ENCODE results near the gene PANX1. TPM values are rescaled to one million over a fixed set of nuclear protein-coding genes. Genes with fewer than 3 reads are reported as not detected.

PANX1 gene
- total and polyA plus RNA-seq, 2 experiments from 2014 or later = 25.1 to 58.1 TPM

DNA sequence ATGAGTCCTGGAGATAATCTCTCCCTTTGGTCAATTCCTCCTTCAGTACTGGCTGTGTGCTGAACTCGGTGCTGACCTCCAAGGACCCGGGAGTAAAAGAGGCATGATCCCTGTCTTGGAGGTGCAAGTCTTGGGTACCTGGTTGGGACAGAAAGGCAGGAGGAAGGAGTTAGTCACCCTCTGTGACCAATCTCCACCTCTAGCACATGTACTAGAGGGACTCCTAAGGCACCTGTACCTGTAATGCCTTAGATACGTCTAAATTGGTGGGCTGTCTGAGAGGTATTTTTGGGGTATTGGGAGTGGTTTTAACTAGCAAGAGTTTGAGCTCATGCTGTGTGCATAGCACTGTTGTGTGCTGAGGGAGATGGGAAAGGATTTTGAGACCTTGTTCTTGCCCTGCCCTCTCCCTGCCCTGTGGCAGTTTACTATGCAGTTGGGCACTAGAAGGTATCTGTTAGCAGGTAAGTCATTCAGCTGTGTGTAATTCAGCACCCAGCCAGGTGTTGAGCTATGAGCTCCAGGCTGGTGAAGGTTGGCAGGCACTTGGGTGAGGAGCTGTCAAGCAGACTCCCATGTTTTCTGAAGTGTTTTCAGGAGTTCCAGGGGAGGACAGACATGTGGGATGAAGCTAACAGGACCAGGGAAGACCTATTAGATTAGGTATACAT, 2.5 kb downstream of the PANX1 start:
- no peak for DNase-seq (ENCODE audit: low spot score)
- H3K27ac ChIP-seq = peak overlapping the region; percentile 84
- no peaks in the 10 kb centered on the region for H3K9me2 ChIP-seq (replicated peaks; ENCODE audit: insufficient read depth)

DNA sequence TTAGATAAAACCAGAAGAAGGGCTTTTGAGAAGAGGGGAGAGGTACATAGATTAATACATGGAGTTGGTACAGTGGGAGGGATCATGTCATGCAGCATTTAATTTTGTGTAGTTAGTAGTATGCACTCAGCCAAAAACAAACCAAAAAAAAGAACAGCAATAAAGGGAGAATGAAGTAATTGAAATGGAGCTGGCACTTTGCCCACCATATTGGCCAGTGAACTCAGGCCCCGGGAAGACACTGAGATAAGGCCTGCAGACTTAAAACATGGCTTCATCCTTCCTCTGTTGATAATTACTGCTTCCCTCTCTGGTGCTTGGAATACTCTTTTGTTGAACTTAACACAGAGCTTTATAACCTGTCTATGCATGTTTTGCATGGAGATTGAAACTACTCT, 3.1 kb downstream of the PANX1 start:
- H2AFZ ChIP-seq = no peak overlapping the region
- no peak overlapping the region for H3K4me3 ChIP-seq
- peak overlapping the region; percentile 84 for H3K27ac ChIP-seq
- peaks cover 84% of the 10 kb centered on the region for H3K79me2 ChIP-seq
- H3K36me3 ChIP-seq (replicated peaks; ENCODE audit: insufficient read depth, low read depth) = no peaks in the 10 kb centered on the region
- peak; percentile 39 for DNase-seq (ENCODE audit: low spot score)
- H3K9me3 ChIP-seq (ENCODE audit: low read depth) = no peaks in the 10 kb centered on the region
- no peaks in the 10 kb centered on the region for H3K27me3 ChIP-seq
- peaks cover 11% of the 10 kb centered on the region for H4K20me1 ChIP-seq (ENCODE audit: insufficient read depth, poor library complexity, severe bottlenecking)
- no peaks in the 10 kb centered on the region for H3K9me2 ChIP-seq (replicated peaks; ENCODE audit: insufficient read depth)
- 36% methylated on average over 1 of the region's 1 CpG for WGBS (ENCODE audit: low lambda C conversion rate, missing lambda C conversion rate)
- peaks cover 47% of the 10 kb centered on the region for H3K4me1 ChIP-seq (ENCODE audit: insufficient read depth)
- TF ChIP-seq EZH2phosphoT487 (IDR thresholded peaks at IDR 0.05; ENCODE audit: low read depth, severe bottlenecking, unreplicated experiment) = no peak
- H3K4me2 ChIP-seq = peak overlapping the region; percentile 88

More for the DNA sequence above, 2.5 kb downstream of the PANX1 start:
- TF ChIP-seq, protein P1, sequence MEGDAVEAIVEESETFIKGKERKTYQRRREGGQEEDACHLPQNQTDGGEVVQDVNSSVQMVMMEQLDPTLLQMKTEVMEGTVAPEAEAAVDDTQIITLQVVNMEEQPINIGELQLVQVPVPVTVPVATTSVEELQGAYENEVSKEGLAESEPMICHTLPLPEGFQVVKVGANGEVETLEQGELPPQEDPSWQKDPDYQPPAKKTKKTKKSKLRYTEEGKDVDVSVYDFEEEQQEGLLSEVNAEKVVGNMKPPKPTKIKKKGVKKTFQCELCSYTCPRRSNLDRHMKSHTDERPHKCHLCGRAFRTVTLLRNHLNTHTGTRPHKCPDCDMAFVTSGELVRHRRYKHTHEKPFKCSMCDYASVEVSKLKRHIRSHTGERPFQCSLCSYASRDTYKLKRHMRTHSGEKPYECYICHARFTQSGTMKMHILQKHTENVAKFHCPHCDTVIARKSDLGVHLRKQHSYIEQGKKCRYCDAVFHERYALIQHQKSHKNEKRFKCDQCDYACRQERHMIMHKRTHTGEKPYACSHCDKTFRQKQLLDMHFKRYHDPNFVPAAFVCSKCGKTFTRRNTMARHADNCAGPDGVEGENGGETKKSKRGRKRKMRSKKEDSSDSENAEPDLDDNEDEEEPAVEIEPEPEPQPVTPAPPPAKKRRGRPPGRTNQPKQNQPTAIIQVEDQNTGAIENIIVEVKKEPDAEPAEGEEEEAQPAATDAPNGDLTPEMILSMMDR (IDR thresholded peaks at IDR 0.05; ENCODE audit: poor library complexity) = no peak
- TF ChIP-seq EZH2phosphoT487 (IDR thresholded peaks at IDR 0.05; ENCODE audit: low read depth, severe bottlenecking, unreplicated experiment) (no peak), EZH2 (IDR thresholded peaks at IDR 0.05; ENCODE audit: borderline replicate concordance) (no peak)
- WGBS (ENCODE audit: low lambda C conversion rate, missing lambda C conversion rate) = 81% methylated on average over 3 of the region's 3 CpGs
- peaks cover 84% of the 10 kb centered on the region for H3K79me2 ChIP-seq
- peaks cover 11% of the 10 kb centered on the region for H4K20me1 ChIP-seq (ENCODE audit: insufficient read depth, poor library complexity, severe bottlenecking)
- no peaks in the 10 kb centered on the region for H3K9me3 ChIP-seq (ENCODE audit: low read depth)
- H2AFZ ChIP-seq = no peak overlapping the region
- H3K4me1 ChIP-seq (ENCODE audit: insufficient read depth) = peaks cover 47% of the 10 kb centered on the region
- H3K4me3 ChIP-seq = no peak overlapping the region
- no peaks in the 10 kb centered on the region for H3K27me3 ChIP-seq
- peak overlapping the region; percentile 88 for H3K4me2 ChIP-seq
- no peaks in the 10 kb centered on the region for H3K36me3 ChIP-seq (replicated peaks; ENCODE audit: insufficient read depth, low read depth)

DNA sequence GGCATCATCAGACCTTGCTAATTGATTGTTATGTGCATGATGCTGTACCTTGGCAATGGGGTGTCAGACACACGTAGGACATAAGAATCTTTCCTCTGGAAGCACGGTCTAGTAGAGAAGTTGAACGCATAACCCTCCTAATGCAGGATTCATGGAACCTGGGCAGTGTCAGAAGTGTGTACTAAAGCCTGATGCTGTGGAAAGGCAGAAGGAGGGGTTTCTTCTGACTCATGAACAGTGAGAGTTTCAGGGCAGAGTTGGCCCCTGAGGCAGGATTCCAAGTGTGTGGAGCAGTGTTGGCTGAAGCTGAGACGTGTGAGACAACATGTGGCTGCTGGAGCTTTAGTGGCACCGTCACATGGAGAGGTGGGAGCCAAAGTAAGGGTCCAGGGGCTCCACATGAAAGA, 3.5 kb downstream of the PANX1 start:
- Histone ChIP-seq H2AFZ (no peak overlapping the region), H3K9me2 (replicated peaks; ENCODE audit: insufficient read depth) (no peaks in the 10 kb centered on the region), H4K20me1 (ENCODE audit: insufficient read depth, poor library complexity, severe bottlenecking) (peaks cover 11% of the 10 kb centered on the region), H3K4me2 (peak overlapping the region; percentile 88), H3K4me3 (no peak overlapping the region), H3K27me3 (no peaks in the 10 kb centered on the region), H3K36me3 (replicated peaks; ENCODE audit: insufficient read depth, low read depth) (no peaks in the 10 kb centered on the region), H3K9me3 (ENCODE audit: low read depth) (no peaks in the 10 kb centered on the region), H3K4me1 (ENCODE audit: insufficient read depth) (peaks cover 46% of the 10 kb centered on the region), H3K79me2 (peaks cover 84% of the 10 kb centered on the region), H3K27ac (peak overlapping the region; percentile 84)
- peak; percentile 71 for DNase-seq (ENCODE audit: low spot score)
- WGBS (ENCODE audit: low lambda C conversion rate, missing lambda C conversion rate) = 51% methylated on average over 5 of the region's 5 CpGs
- TF ChIP-seq EZH2 (IDR thresholded peaks at IDR 0.05; ENCODE audit: borderline replicate concordance) = no peak
- TF ChIP-seq, protein P1 (IDR thresholded peaks at IDR 0.05; ENCODE audit: poor library complexity) = no peak
- TF ChIP-seq EZH2phosphoT487 (IDR thresholded peaks at IDR 0.05; ENCODE audit: low read depth, severe bottlenecking, unreplicated experiment) = no peak

DNA sequence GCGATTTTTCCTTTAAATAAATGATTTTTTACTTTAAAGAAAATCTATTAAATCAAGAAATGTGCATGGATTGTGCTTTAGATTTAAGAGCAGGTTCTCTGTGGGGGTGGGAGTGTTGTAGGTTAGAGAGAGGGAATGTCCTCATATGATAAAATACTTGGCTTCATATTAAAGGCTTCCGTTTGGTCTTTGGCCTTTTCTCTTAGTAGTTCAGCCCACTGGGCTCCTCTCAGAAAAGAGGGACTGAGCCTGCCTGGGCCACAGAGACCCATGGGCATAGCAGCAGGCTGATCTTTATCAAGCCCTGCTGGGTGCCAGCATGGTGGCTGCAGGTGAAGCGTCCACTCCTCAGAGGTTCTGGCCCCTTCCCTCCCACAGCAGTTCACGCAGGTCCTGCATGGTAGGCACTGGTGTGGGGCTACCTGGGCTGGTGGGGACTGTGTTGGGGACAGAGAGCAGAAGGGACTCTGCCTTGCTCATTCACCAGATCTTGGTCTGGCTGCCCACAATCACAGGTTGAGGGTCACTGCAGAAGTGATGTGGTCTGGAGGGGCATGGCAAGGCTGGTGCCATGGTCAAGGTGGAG, 4.3 kb downstream of the PANX1 start:
- 95% methylated on average over 4 of the region's 4 CpGs for WGBS (ENCODE audit: low lambda C conversion rate, missing lambda C conversion rate)
- Histone ChIP-seq H3K79me2 (peaks cover 84% of the 10 kb centered on the region), H3K4me2 (peak overlapping the region; percentile 88), H3K9me3 (ENCODE audit: low read depth) (no peaks in the 10 kb centered on the region), H3K27me3 (no peaks in the 10 kb centered on the region), H2AFZ (no peak overlapping the region), H4K20me1 (ENCODE audit: insufficient read depth, poor library complexity, severe bottlenecking) (peaks cover 11% of the 10 kb centered on the region), H3K4me3 (no peak overlapping the region), H3K4me1 (ENCODE audit: insufficient read depth) (peaks cover 38% of the 10 kb centered on the region), H3K36me3 (replicated peaks; ENCODE audit: insufficient read depth, low read depth) (no peaks in the 10 kb centered on the region), H3K9me2 (replicated peaks; ENCODE audit: insufficient read depth) (no peaks in the 10 kb centered on the region), H3K27ac (peak overlapping the region; percentile 84)
- no peak for DNase-seq (ENCODE audit: low spot score)
- TF ChIP-seq EZH2 (IDR thresholded peaks at IDR 0.05; ENCODE audit: borderline replicate concordance) (no peak), EZH2phosphoT487 (IDR thresholded peaks at IDR 0.05; ENCODE audit: low read depth, severe bottlenecking, unreplicated experiment) (no peak)
- TF ChIP-seq, protein P1 (IDR thresholded peaks at IDR 0.05; ENCODE audit: poor library complexity) = no peak
